K562 (cell line): ENCODE measurements around the gene CCR7. TPM values are rescaled to one million over a fixed set of nuclear protein-coding genes. Genes with fewer than 3 reads are reported as not detected.
A peak's percentile ranks its signal among the peaks of the same experiment; 100 is the strongest.

Experiments
- E2F4 ChIP-seq: sonication (generic); formaldehyde crosslinking; IDR thresholded peaks from 2 replicates; pipeline ENCODE4 v1.8.0; 2022; ENCODE audit warnings: mild to moderate bottlenecking, low read depth, missing genetic modification reagents
- EP400 ChIP-seq: fragments of 450-650 bp; IDR thresholded peaks from 2 replicates; pipeline ENCODE4 v1.6.1; 2017; ENCODE audit warnings: antibody characterized with exemption, mild to moderate bottlenecking, moderate library complexity
- ETV6 ChIP-seq, 3 experiments: fragments of 150-350 bp in 1 of 3; sonication (generic) in 1 of 3; formaldehyde crosslinking in 1 of 3; IDR thresholded peaks; 2 replicates each; pipeline versions ENCODE4 v1.6.1 to v1.8.0; 2014 to 2022; ENCODE audit warnings: borderline replicate concordance in 2 of 3, low read depth in 2 of 3, antibody characterized with exemption in 1 of 3, low read length in 1 of 3, mild to moderate bottlenecking in 1 of 3, missing genetic modification reagents in 1 of 3
- FOXM1 ChIP-seq, 2 experiments: fragments of 450-650 bp in 1 of 2; sonication (generic) in 1 of 2; formaldehyde crosslinking in 1 of 2; IDR thresholded peaks; 2 replicates each; pipeline versions ENCODE4 v1.6.1 to v1.9.0; 2017 to 2022; ENCODE audit warnings: low read depth in 2 of 2, mild to moderate bottlenecking in 2 of 2, missing genetic modification reagents in 1 of 2, moderate library complexity in 1 of 2
- GABPB2 ChIP-seq: fragments of 250-450 bp; sonication (Bioruptor Pico); conservative IDR thresholded peaks from 2 replicates; pipeline ENCODE4 v1.5.1; 2021; ENCODE audit warnings: mild to moderate bottlenecking
- HNRNPUL1 ChIP-seq: fragments of 200-400 bp; formaldehyde crosslinking; IDR thresholded peaks from 2 replicates; pipeline ENCODE4 v1.6.1; 2017; ENCODE audit warnings: low read length
- MAFG ChIP-seq: fragments of 450-650 bp; conservative IDR thresholded peaks from 2 replicates; pipeline ENCODE4 v1.6.1; 2016; ENCODE audit warnings: missing genetic modification characterization, missing compliant biosample characterization
- MLLT1 ChIP-seq, 2 experiments: fragments of 450-650 bp; IDR thresholded peaks; 2 replicates each; pipeline ENCODE4 v1.6.1; 2016
- NONO ChIP-seq, 2 experiments: fragments of 200-400 bp in 1 of 2; fragments of 450-650 bp in 1 of 2; formaldehyde crosslinking in 1 of 2; IDR thresholded peaks; 2 replicates each; pipeline ENCODE4 v1.6.1; 2017; ENCODE audit warnings: low read depth in 2 of 2, mild to moderate bottlenecking in 2 of 2, moderate library complexity in 2 of 2, low read length in 1 of 2
- POLR2A ChIP-seq: fragments of 450-650 bp; conservative IDR thresholded peaks from 2 replicates; pipeline ENCODE4 v1.6.1; 2016
- SMARCE1 ChIP-seq: fragments of 450-650 bp; IDR thresholded peaks from 2 replicates; pipeline ENCODE4 v1.7.1; 2016; ENCODE audit warnings: mild to moderate bottlenecking
- SOX6 ChIP-seq: fragments of 450-650 bp; IDR thresholded peaks from 2 replicates; pipeline ENCODE4 v1.6.1; 2014; ENCODE audit warnings: mild to moderate bottlenecking
- SRF ChIP-seq, 2 experiments: fragments of 250-450, 450-650 bp in 1 of 2; sonication (Bioruptor Pico) in 1 of 2; sonication (generic) in 1 of 2; formaldehyde crosslinking; IDR thresholded peaks; 2 replicates each; pipeline versions ENCODE4 v1.5.0 to v1.5.1; 2020 to 2022; ENCODE audit warnings: mild to moderate bottlenecking in 1 of 2, missing genetic modification reagents in 1 of 2
- ZBTB26 ChIP-seq: fragments of 450-650 bp; formaldehyde crosslinking; IDR thresholded peaks from 2 replicates; pipeline ENCODE4 v1.4.0; 2022; ENCODE audit warnings: missing genetic modification characterization
- ZEB2 ChIP-seq: fragments of 450-650 bp; IDR thresholded peaks from 2 replicates; pipeline ENCODE4 v1.6.1; 2016
- ZNF280B ChIP-seq: fragments of 250-450 bp; sonication (Bioruptor Pico); IDR thresholded peaks from 2 replicates; pipeline ENCODE4 v1.5.1; 2021; ENCODE audit warnings: mild to moderate bottlenecking
- ZNF740 ChIP-seq, 3 experiments: fragments of 200-800 bp in 1 of 3; sonication (Bioruptor generic) in 1 of 3; sonication (generic) in 1 of 3; formaldehyde crosslinking in 1 of 3; IDR thresholded peaks; 2 replicates each; pipeline versions ENCODE4 v1.6.1 to v1.8.0; 2016 to 2022; ENCODE audit warnings: mild to moderate bottlenecking in 2 of 3, missing compliant biosample characterization in 2 of 3, missing genetic modification characterization in 2 of 3, missing genetic modification reagents in 1 of 3
- polyA plus RNA-seq, 8 experiments: library from polyadenylated mRNA; depleted of rRNA in 4 of 8; stranded (reverse) in 5 of 8; unstranded in 3 of 8; fragments of >200 nt; fragmentation: Nextera tagmentation in 2 of 8; fragmentation: Illumina TruSeq in 1 of 8; extraction: Ambion mirVana in 2 of 8; extraction: Trizol in 1 of 8; gene quantifications; 2 replicates each; pipeline versions ENCODE4 v1.2.1 to v1.2.3, GENCODE V29; 2011 to 2014; ENCODE audit warnings: inconsistent platforms in 1 of 8, missing spikeins in 1 of 8
- total RNA-seq, 7 experiments: library from RNA; depleted of rRNA in 6 of 7; stranded (reverse); fragments of >200 nt in 6 of 7; fragmentation: Illumina TruSeq in 2 of 7; extraction: Trizol in 2 of 7; gene quantifications; 2 replicates each; pipeline versions ENCODE4 v1.2.1 to v1.2.3, GENCODE V29; 2011 to 2021; ENCODE audit warnings: low replicate concordance in 1 of 7

CCR7 gene
- total and polyA plus RNA-seq, 9 of the 15 experiments (the other 6 are each of a cell fraction or from before 2014, with no cell fraction given), result 0.14 to 1.4 (median 0.56) TPM

GRCh38 chr17:40541060-40541872, 24.0 kb downstream of the CCR7 start (continued):
- TF ChIP-seq E2F4 (CRISPR knock-in tag) (no peak), MLLT1 (IDR thresholded peaks at IDR 0.05) (0 out of 4 replicates have a peak, but pooled peaks of 1 of the 2 experiments have one; percentile 23), MAFG (tag) (no peak), ZBTB26 (CRISPR knock-in tag) (peak; percentile 41; the same call in 1 of the 2 replicates), HNRNPUL1 (no peak), ZNF740 (CRISPR knock-in tag; IDR thresholded peaks at IDR 0.05) (peak; percentile 33; the same call in 1 of the 2 replicates), ZNF740 (tag; IDR thresholded peaks at IDR 0.05) (no peak), ZNF280B (CRISPR knock-in tag) (no peak), NONO (IDR thresholded peaks at IDR 0.05; ENCODE audit: low read depth in 2 of 2, low read length in 1 of 2) (no peak), ETV6 (IDR thresholded peaks at IDR 0.05; ENCODE audit: borderline replicate concordance in 1 of 2, low read depth in 2 of 2, low read length in 1 of 2) (0 out of 4 replicates have a peak, but pooled peaks of 1 of the 2 experiments have one; percentile 21), ETV6 (CRISPR knock-in tag; IDR thresholded peaks at IDR 0.05; ENCODE audit: borderline replicate concordance) (no peak), FOXM1 (IDR thresholded peaks at IDR 0.05; ENCODE audit: low read depth) (no peak), FOXM1 (CRISPR knock-in tag; IDR thresholded peaks at IDR 0.05; ENCODE audit: low read depth) (no peak), GABPB2 (CRISPR knock-in tag) (no peak), SOX6 (no peak), POLR2A (no peak), SMARCE1 (0 out of 2 replicates have a peak, but pooled peaks have one; percentile 15), ZEB2 (peak; percentile 52; the same call in 1 of the 2 replicates), EP400 (no peak), SRF (CRISPR knock-in tag; IDR thresholded peaks at IDR 0.05) (peak in 1 of 2 experiments; percentile 90; a peak in 1 of 4 replicates)
